ENCODE results near the gene KLF15. TPM values are rescaled to one million over a fixed set of nuclear protein-coding genes. Genes with fewer than 3 reads are reported as not detected.

Gene KLF15
- total and polyA plus RNA-seq, 2 experiments from 2014 or later, result 3.5 to 19.8 TPM

- no peaks in the 10 kb centered on the region for H3K36me3 ChIP-seq (ENCODE audit: insufficient read depth)
- H3K36me3 Mint-ChIP-seq (ENCODE audit: low read depth), result no peaks in the 10 kb centered on the region
- no peak overlapping the region for H3K4me2 ChIP-seq
- no peak overlapping the region for H2AFZ ChIP-seq
- peaks cover 2% of the 10 kb centered on the region; the same call in 1 of the 3 replicates for H3K9me3 Mint-ChIP-seq
- no peak overlapping the region for H3K4me3 ChIP-seq
- no peak overlapping the region for H3K27ac Mint-ChIP-seq
- H3K27me3 ChIP-seq (ENCODE audit: insufficient read depth), result no peaks in the 10 kb centered on the region
- no peaks in the 10 kb centered on the region; the same call in 1 of the 2 replicates for H3K9me2 ChIP-seq (ENCODE audit: insufficient read depth)
- ATAC-seq (no peak), DNase-seq (ENCODE audit: low spot score) (no peak)
- H3K27ac ChIP-seq (ENCODE audit: low read depth), result no peak overlapping the region
- peaks cover 7% of the 10 kb centered on the region for H3K27me3 Mint-ChIP-seq (ENCODE audit: insufficient read depth, low read depth, poor library complexity)
- H3K79me2 ChIP-seq (replicated peaks; ENCODE audit: insufficient read depth), result no peaks in the 10 kb centered on the region
- no peaks in the 10 kb centered on the region for H3K4me1 ChIP-seq (ENCODE audit: insufficient read depth)
- no peaks in the 10 kb centered on the region for H3F3A ChIP-seq (replicated peaks; ENCODE audit: low read depth)
- H3K4me3 Mint-ChIP-seq, result no peak overlapping the region
- peaks cover 15% of the 10 kb centered on the region for H3K4me1 Mint-ChIP-seq
- no peaks in the 10 kb centered on the region; the same call in 1 of the 2 replicates for H4K20me1 ChIP-seq (replicated peaks; ENCODE audit: insufficient read depth)
- TF ChIP-seq, protein P1, sequence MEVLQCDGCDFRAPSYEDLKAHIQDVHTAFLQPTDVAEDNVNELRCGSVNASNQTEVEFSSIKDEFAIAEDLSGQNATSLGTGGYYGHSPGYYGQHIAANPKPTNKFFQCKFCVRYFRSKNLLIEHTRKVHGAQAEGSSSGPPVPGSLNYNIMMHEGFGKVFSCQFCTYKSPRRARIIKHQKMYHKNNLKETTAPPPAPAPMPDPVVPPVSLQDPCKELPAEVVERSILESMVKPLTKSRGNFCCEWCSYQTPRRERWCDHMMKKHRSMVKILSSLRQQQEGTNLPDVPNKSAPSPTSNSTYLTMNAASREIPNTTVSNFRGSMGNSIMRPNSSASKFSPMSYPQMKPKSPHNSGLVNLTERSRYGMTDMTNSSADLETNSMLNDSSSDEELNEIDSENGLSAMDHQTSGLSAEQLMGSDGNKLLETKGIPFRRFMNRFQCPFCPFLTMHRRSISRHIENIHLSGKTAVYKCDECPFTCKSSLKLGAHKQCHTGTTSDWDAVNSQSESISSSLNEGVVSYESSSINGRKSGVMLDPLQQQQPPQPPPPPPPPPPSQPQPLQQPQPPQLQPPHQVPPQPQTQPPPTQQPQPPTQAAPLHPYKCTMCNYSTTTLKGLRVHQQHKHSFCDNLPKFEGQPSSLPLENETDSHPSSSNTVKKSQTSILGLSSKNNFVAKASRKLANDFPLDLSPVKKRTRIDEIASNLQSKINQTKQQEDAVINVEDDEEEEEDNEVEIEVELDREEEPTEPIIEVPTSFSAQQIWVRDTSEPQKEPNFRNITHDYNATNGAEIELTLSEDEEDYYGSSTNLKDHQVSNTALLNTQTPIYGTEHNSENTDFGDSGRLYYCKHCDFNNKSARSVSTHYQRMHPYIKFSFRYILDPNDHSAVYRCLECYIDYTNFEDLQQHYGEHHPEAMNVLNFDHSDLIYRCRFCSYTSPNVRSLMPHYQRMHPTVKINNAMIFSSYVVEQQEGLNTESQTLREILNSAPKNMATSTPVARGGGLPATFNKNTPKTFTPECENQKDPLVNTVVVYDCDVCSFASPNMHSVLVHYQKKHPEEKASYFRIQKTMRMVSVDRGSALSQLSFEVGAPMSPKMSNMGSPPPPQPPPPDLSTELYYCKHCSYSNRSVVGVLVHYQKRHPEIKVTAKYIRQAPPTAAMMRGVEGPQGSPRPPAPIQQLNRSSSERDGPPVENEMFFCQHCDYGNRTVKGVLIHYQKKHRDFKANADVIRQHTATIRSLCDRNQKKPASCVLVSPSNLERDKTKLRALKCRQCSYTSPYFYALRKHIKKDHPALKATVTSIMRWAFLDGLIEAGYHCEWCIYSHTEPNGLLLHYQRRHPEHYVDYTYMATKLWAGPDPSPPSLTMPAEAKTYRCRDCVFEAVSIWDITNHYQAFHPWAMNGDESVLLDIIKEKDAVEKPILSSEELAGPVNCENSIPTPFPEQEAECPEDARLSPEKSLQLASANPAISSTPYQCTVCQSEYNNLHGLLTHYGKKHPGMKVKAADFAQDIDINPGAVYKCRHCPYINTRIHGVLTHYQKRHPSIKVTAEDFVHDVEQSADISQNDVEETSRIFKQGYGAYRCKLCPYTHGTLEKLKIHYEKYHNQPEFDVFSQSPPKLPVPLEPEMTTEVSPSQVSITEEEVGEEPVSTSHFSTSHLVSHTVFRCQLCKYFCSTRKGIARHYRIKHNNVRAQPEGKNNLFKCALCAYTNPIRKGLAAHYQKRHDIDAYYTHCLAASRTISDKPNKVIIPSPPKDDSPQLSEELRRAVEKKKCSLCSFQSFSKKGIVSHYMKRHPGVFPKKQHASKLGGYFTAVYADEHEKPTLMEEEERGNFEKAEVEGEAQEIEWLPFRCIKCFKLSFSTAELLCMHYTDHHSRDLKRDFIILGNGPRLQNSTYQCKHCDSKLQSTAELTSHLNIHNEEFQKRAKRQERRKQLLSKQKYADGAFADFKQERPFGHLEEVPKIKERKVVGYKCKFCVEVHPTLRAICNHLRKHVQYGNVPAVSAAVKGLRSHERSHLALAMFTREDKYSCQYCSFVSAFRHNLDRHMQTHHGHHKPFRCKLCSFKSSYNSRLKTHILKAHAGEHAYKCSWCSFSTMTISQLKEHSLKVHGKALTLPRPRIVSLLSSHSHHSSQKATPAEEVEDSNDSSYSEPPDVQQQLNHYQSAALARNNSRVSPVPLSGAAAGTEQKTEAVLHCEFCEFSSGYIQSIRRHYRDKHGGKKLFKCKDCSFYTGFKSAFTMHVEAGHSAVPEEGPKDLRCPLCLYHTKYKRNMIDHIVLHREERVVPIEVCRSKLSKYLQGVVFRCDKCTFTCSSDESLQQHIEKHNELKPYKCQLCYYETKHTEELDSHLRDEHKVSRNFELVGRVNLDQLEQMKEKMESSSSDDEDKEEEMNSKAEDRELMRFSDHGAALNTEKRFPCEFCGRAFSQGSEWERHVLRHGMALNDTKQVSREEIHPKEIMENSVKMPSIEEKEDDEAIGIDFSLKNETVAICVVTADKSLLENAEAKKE (CRISPR knock-in tag; IDR thresholded peaks at IDR 0.05), result no peak
- no peak for TF ChIP-seq CTCF (conservative IDR thresholded peaks at IDR 0.05; ENCODE audit: low read depth in 2 of 2)
- no peak for TF ChIP-seq NANOG (IDR thresholded peaks at IDR 0.05; ENCODE audit: borderline replicate concordance)
- TF ChIP-seq ETS1 (IDR thresholded peaks at IDR 0.05), result no peak
- TF ChIP-seq, protein P2, sequence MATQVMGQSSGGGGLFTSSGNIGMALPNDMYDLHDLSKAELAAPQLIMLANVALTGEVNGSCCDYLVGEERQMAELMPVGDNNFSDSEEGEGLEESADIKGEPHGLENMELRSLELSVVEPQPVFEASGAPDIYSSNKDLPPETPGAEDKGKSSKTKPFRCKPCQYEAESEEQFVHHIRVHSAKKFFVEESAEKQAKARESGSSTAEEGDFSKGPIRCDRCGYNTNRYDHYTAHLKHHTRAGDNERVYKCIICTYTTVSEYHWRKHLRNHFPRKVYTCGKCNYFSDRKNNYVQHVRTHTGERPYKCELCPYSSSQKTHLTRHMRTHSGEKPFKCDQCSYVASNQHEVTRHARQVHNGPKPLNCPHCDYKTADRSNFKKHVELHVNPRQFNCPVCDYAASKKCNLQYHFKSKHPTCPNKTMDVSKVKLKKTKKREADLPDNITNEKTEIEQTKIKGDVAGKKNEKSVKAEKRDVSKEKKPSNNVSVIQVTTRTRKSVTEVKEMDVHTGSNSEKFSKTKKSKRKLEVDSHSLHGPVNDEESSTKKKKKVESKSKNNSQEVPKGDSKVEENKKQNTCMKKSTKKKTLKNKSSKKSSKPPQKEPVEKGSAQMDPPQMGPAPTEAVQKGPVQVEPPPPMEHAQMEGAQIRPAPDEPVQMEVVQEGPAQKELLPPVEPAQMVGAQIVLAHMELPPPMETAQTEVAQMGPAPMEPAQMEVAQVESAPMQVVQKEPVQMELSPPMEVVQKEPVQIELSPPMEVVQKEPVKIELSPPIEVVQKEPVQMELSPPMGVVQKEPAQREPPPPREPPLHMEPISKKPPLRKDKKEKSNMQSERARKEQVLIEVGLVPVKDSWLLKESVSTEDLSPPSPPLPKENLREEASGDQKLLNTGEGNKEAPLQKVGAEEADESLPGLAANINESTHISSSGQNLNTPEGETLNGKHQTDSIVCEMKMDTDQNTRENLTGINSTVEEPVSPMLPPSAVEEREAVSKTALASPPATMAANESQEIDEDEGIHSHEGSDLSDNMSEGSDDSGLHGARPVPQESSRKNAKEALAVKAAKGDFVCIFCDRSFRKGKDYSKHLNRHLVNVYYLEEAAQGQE (IDR thresholded peaks at IDR 0.05; ENCODE audit: unreplicated experiment), result no peak
- TF ChIP-seq CREB1 (CRISPR knock-in tag; IDR thresholded peaks at IDR 0.05; ENCODE audit: low read depth), result no peak
- no peak for TF ChIP-seq JUNB (IDR thresholded peaks at IDR 0.05; ENCODE audit: unreplicated experiment)
- no peak for TF ChIP-seq STAT1 (IDR thresholded peaks at IDR 0.05; ENCODE audit: unreplicated experiment)
- TF ChIP-seq EZH2phosphoT487 (IDR thresholded peaks at IDR 0.05; ENCODE audit: unreplicated experiment), result no peak
- TF ChIP-seq ZNF114 (CRISPR knock-in tag; IDR thresholded peaks at IDR 0.05), result no peak
- TF ChIP-seq ZNF331 (CRISPR knock-in tag; IDR thresholded peaks at IDR 0.05; ENCODE audit: low read depth), result no peak
- no peak for TF ChIP-seq EZH2 (IDR thresholded peaks at IDR 0.05; ENCODE audit: low read depth, unreplicated experiment)
Measured at GRCh38 chr3:126381966-126382365, 24.8 kb upstream of the KLF15 start.
